ENCODE measurements around the gene STXBP4.

STXBP4 gene

GRCh38 chr17:55168958-55169687 is 200.6 kb downstream of the STXBP4 start:
- DNase-seq (ENCODE audit: low read depth) = no peak

GRCh38 chr17:55171634-55172328 is 203.2 kb downstream of the STXBP4 start:
- no peak for DNase-seq (ENCODE audit: low read depth)

DNA sequence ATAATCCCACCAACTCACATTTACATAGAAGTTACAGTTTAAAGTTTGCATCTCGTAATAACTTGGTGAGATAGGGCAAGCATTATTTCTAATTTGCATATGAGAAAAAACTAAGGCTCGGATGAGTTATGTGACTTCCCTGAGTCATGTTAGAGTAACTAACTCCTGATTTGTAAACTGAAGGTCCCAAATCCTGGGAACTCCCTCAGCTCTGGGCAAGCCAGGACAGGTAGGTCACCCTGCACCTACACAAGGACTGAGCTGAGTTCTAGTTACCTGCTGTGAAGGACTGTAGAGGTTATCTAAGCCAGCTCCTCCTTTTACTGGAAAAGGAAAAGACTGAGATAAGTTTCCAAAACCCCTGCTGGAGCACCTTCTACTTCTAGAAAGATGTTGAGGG is 204.0 kb downstream of the STXBP4 start:
- DNase-seq (ENCODE audit: low read depth) = no peak

GRCh38 chr17:55174133-55174532 is 205.6 kb downstream of the STXBP4 start:
- no peak for DNase-seq (ENCODE audit: low read depth)

GRCh38 chr17:55175788-55176427 is 207.3 kb downstream of the STXBP4 start:
- no peak for DNase-seq (ENCODE audit: low read depth)

DNA sequence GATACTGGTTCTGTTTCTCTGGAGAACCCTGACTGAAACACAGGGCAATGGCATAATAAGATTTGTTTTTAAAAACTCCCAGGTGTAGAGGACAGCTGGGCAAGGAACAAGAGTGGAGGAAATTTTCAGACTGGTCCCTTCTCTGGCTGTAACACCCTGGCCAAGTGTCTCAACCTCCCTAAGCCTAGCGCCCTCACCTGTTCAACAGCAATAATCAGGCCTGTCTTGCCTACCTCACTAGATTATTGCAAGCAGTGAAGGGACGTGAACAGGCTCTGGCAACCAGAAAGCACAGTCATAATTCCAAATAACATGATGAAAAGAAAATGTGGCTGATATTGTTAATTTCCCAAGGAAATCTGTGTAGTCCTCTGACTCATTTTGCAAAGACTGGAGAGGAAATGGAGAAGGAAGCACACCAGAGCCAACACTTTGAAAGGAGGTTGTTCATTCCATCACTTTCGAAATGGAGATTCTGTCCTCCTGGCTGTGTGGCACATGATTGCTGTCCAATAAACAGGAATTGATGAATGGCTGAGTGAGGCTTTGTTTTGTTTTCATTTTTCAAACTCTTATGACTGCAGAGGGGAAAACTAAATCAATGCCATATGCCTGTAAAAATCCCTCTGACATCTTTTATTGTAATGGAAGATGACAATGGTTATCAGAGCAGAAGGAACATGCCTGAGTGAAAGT is 208.7 kb downstream of the STXBP4 start:
- no peak for DNase-seq (ENCODE audit: low read depth)

- no peak for DNase-seq (ENCODE audit: low read depth)
These were observed 209.3 kb downstream of the STXBP4 start for GRCh38 chr17:55177855-55178217.

- DNase-seq (ENCODE audit: low read depth) = no peak
These were observed 218.6 kb downstream of the STXBP4 start for GRCh38 chr17:55186937-55187770.

DNA sequence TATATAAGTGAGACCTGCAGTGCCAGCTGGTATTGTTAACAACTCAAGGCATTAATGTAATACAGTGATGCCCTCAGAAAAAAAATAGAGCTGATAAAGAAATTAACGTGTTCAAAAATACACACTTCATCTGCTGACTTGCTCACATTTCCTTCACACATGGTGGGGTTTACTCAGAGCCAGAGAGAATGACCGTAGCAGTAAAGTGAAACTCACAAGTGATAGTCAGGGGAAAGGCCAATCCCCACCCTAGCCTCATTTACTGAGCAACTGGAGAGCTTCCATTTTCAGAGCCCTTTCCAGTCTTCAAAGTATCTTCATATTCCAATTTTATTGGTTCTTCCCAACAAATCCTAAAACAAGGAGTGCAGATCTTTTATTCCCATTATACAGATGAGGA is 222.2 kb downstream of the STXBP4 start:
- no peak for DNase-seq (ENCODE audit: low read depth)

DNA sequence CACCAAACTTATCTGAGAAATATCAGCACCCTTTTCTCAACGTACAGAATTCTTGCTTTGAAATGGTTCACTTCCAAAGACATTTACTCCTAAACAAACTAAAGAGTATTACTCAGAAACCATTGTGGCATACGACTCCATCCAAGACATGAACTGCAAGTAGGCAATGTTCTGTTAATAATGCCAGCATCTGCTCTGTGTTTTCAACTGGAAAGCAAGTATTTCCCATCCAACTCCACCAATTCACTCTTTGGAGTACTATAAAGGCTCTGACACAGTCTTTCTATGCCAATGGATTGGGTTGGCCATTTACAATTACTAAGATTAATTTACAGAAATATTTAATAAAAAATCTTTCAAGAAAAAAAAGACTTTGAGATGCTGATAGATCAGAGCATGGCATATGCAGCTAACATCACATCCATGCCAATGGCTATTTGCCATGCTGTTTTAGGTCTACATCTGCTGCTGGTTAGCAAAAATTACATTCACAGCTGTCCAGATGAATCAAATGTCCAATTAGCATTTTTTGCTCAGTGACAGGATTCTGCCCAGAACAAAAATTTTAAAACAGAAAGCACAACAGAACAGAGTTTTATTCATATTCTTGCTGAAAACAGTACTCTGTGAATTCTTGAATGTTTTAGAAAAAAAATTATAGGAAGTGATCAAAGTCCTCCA is 230.3 kb downstream of the STXBP4 start:
- no peak for DNase-seq (ENCODE audit: low read depth)

GRCh38 chr17:55200904-55201303 is 232.3 kb downstream of the STXBP4 start:
- no peak for DNase-seq (ENCODE audit: low read depth)

- DNase-seq (ENCODE audit: low read depth) = no peak
These were observed 232.9 kb downstream of the STXBP4 start for GRCh38 chr17:55201308-55201932.

- DNase-seq (ENCODE audit: low read depth) = no peak
These were observed 234.3 kb downstream of the STXBP4 start for GRCh38 chr17:55202896-55203295.

GRCh38 chr17:55208078-55208812 is 239.7 kb downstream of the STXBP4 start:
- no peak for DNase-seq (ENCODE audit: low read depth)

GRCh38 chr17:55210292-55210691 is 241.7 kb downstream of the STXBP4 start:
- no peak for DNase-seq (ENCODE audit: low read depth)

- DNase-seq (ENCODE audit: low read depth) = no peak
These were observed 244.3 kb downstream of the STXBP4 start for GRCh38 chr17:55212880-55213279.

DNA sequence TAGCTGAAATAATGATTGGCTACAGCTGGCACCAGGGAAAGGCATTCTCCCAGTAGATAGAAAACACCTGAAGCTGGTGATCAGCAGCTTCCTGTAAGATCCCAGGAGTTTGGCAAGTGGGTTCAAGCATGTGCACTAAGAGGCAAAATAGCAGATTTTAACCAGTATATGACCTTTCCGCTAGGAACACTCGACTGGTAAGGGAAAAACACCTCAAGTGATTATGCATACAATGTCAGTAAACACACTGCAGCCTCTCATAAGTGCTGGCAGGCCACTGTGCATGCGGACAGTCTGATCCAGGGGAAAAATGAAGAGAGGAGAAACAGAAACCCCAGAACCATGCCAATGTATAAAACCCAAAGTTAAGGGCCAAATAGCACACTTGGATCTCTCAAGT is 247.1 kb downstream of the STXBP4 start:
- no peak for DNase-seq (ENCODE audit: low read depth)

GRCh38 chr17:55216888-55217287 is 248.3 kb downstream of the STXBP4 start:
- no peak for DNase-seq (ENCODE audit: low read depth)

DNA sequence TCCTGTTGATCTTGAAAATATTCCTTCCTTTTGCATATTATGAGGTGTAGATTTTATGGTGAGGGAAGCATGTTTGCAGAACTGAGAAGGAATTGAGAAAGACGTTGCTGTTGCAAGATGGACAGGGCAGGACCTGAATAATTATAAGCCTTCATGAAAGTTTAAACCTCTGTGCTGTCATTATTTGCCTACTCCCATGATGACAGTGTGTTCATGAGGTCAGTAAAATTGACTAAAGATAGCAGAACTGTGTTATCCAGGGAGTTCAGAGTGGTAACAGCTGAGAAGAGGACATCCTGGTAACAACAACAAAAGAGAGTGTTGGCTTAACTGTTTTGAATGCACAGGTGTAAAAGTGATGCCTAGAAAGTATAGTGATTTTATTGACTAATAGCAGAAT is 250.9 kb downstream of the STXBP4 start:
- DNase-seq (ENCODE audit: low read depth) = no peak

GRCh38 chr17:55219934-55220333 is 251.4 kb downstream of the STXBP4 start:
- DNase-seq (ENCODE audit: low read depth) = no peak
